NCI-H1048 (cell line): ENCODE measurements around the gene WLS.
A peak's percentile ranks its signal among the peaks of the same experiment; 100 is the strongest.

Source experiments
- DNase-seq: peaks from one replicate; lab custom pipeline; 2025; lab: John Stamatoyannopoulos, UW

Gene WLS

DNA sequence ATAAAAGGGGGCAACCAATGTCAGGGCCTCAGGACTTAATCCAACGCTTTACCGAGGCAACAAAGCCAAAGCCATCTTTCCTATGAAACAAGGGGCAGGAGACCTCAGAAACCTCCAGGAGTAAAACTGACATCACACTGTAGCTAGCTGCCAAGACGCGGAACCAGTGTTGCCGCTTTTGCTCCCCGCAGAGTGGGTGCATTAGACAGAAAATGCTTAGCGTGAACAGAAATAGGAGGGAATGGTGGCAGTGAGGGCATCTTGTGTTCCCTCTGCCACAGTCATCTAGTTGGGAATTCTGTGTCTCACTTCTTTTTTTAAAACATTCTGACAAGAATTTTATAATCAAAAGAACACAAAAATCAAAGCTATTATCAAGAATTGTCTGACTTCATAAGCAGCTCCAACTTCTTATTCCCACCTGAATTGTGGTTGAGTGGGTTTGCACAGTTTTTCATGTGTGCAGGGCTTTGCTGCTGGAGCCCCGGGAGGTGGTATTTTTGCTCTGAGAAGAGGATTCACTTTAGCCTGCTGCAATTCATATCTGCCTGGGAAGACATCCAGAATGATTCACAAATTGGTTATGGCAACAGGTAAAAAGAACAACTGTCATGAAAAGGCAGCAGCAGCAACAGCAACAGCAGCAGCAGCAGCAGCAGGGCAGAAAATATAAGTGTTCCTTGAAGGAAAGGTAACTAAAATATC lies 99.7 kb downstream of the WLS start:
- no peak for DNase-seq

DNA sequence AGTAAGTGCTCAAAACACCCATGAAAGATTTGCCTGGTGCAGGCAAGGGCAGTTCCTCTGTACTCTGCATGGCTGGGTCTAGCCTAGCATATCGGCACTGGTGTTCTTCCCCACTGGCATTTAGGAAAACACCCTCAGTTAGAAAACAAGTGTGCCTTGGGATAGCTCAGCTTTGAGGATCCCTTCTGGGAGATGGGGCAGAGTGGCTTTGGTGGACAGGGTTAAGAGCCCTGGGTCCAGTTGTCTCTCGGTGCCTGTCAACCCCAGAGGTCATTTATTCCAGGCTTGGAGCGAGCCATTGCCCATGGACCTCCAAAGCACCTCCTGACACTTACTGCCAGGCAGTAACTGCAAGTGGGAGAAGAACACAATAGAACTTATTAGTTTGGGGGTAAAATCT lies 101.1 kb downstream of the WLS start:
- no peak for DNase-seq

DNA sequence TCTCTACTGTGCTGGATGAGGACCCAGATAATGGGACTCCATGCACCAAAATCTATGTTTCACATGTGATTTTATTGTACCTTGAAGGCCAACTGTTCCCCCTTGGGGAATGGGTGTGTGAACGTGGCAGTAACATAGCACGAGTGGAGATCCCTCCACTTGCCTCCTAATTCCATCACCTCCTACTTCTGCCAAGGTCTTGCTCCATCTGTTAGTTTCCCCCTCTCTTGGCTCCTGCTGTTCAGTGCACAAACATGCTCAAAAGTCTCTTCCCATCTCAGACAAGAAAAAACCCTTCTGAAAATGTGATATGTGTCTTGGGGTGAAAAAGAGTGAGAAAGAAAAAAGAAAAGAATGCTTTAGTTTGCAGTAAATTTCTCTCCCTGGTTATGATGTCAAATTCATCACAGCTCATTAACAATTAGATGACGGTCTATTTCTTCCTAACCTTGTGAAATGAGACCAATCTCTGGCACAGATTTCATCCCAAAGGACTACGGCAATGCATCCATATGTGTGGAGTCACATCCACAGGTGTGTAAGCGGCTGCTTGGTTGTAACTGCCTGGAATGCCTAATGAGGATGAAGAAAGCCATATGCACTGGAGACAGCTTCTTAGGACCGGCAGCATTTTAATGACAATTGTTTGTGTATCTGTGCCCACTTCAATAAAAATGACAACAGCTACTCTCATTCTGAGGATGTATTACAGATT lies 102.6 kb downstream of the WLS start:
- no peak for DNase-seq

DNA sequence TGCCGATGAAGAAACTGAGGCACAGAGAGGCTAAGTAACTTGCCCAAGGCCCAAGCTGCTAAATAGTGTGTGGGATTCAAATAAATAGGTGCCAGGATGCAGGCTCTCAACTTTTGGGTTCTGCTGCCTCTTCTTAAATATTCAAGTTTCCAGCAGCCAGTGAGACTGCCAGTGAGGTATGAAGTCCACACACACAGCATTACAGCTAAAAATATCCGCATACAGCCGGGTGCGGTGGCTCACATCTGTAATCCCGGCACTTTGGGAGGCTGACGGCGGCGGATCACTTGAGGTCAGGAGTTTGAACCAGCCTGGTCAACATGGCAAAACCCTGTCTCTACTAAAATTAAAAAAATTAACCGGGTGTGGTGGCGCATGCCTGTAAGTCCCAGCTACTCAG lies 103.5 kb downstream of the WLS start:
- DNase-seq: no peak

DNA sequence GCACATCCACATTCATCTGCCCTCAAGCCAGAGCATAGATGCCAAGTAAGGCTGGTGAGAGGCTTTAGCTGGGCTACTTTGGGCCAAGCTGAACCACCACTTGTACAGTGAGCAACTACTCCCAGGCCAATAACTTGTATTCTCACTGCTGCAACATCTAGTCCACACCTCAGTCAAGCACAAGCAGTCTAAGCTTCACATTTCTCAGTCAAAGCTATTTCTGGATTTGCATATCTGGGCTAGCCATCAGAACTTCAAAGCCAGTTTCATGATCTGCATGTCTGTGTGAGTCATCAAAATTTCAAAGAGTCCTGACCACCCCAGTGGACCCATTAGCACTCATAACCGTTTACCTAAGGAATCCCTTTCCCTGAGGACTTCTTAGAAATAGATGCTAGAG lies 104.2 kb downstream of the WLS start:
- no peak for DNase-seq

DNA sequence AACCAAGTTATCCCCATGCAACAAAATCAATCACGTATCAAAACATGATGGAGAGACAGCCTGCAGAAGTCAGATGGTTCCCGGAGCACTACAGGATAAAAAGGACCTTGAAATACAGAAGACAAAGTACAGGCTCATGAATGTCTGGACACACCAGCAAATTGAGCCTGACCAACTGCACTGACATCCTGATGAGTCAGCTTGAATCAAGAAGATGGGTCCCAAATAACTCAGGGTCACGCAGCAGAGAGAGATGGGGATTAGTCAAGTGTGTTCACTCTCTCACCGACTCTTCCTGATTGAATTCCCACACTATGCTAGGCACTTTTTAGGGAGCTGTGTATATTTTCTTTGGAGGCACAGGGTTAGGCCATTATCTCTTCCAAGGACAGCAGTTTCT lies 110.8 kb downstream of the WLS start:
- DNase-seq: no peak

DNA sequence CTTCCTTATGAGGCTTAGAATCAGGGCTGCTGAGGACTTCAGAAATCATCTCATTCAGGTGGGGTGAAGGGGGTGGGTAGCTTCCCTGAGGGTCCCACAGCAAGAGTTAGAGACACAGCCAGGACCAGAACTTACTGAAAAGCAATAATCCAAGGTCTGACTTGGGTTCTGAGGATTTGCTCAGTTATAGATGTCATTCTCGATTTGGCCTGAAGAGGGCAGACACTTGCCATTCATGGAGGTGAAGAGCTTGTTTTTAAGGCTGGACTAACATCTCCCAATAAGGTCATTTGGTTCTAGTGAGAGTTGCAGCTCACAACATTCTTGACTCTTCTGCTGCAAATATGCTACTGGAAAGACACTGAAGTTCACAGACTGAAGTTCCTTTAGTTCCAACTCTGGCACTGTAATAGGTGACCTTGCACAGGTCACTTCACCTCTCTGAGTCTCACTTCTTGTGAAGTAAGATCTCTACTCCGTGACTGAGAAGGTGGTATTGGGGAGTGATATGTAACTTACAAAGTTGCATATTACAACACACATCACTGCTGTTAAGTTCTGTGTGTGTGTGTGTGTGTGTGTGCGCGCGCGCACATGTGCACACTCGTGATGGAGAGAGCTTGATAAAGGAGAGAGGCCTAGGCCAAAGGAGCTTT lies 112.1 kb downstream of the WLS start:
- peak; percentile 24 for DNase-seq

DNA sequence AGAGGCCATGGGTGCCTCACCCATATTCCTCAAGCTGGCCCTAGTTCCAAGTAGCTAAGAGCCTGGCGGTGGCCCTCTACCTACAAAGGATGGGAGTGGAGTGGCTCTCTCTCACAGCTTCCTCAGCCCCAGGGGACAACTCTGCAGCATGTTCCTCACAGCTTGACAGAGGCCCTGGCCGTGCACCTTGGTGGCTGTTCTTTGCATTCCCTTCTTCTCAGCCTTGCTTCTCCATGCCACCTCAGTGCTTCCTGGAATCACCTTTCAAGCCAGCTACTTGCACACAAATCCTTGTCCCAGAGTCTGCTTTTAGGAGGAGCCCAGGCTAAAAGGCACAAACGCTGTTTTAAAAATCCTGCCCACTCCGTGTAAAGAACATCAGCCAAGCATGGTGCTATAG lies 112.9 kb downstream of the WLS start:
- no peak for DNase-seq

DNA sequence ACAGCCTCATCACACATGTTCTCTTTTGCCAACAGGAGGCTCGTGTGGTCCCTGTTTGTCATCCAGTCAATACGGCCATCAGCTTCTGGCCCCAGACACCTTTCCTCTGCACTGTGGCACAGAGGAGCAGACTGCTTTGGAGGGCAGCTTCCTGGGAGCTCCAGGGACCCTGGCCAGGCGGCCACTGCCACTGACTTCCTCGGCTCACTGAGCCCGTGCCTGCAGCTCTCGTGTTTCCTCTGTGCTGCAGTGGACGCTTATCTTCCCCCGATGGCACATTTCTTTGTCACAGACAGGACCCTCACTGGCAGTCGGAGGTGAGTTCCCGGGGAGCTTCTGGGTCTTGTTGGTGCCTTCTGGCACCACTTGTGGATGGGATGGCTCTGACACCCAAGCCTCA lies 114.9 kb downstream of the WLS start:
- no peak for DNase-seq

DNA sequence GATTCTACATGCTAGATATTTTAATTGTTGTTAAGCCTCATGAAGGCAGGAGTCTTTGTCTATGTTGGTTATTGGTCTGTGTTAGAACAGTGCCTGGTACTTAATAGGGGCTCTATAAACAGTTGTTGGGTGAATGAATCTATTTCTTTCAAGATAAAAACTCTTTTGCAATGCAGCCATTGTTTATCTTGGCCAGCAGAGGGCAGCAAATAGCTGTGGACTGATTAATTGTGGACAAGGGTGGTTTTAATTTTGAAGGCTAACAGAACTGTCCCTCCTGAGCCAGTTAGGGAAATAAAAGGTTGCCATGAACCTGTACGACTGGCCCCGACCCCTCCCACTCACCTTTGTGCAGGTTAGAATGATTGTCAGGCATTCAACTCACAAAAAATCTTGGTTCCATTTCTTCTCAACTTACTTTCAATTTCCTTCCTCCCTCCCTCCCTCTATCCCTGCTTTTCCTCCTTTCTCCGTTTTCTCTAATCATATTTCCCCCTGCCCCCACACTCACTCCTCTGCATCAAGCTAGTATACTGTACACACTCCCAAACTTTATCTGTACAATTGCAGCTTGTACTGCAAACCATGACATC lies 115.6 kb downstream of the WLS start:
- peak; percentile 18 for DNase-seq

DNA sequence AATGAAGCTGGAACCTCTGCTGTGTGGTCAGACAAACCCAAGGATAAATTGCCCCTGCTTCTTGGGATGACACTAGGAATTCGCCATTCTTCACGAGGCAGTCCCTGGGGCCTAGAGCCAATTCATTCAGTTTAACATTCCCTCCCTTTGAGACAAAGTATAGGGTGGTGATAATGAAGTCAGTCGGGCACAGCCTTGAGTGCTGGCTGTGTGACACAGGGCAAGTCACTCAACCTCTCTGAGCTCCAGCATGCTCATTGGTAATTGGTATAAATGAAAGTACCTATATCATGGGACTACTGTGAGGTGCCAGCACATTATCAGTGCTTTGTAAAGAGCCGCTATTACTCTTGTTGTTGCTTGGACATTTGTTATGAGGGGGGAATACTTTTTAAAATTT lies 117.0 kb downstream of the WLS start:
- DNase-seq: no peak

DNA sequence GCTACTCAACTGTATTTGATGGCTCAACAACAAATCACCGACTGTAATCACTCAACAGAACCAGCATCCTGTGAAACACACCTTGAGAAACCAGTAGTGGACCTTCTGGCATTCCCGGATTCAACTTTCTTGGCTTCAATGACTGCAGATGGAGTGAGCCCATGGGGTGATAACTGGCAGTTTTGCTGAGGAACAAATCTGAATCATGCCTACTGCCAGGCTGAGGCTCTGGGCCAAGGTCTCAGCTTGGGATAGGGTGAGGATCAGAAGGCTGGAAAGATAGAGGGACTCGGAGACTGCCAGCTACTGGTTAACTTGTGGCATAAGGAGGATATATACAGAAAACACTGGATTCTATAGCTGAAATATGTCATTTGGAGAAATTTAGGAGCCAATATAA lies 118.4 kb downstream of the WLS start:
- no peak for DNase-seq

DNA sequence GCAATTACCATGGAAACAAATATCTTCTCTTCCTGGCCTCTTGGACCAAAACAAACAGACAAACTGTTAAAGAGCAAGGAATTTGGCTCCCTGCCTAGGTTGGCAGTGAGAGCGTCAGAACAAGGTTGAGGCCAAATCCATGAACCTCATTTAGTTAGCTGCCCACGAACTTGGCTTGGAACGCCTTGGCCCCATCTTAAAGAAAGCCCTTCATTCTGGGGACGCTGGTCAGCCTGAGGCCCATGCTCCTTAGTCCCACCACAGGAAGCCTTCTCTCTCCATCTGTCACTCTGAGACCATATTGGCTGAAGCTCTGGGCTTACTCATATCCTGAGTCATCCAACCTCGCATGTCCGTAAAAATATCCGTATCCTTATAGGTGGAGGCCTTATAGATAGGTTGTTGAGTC lies 119.5 kb downstream of the WLS start:
- no peak for DNase-seq

DNA sequence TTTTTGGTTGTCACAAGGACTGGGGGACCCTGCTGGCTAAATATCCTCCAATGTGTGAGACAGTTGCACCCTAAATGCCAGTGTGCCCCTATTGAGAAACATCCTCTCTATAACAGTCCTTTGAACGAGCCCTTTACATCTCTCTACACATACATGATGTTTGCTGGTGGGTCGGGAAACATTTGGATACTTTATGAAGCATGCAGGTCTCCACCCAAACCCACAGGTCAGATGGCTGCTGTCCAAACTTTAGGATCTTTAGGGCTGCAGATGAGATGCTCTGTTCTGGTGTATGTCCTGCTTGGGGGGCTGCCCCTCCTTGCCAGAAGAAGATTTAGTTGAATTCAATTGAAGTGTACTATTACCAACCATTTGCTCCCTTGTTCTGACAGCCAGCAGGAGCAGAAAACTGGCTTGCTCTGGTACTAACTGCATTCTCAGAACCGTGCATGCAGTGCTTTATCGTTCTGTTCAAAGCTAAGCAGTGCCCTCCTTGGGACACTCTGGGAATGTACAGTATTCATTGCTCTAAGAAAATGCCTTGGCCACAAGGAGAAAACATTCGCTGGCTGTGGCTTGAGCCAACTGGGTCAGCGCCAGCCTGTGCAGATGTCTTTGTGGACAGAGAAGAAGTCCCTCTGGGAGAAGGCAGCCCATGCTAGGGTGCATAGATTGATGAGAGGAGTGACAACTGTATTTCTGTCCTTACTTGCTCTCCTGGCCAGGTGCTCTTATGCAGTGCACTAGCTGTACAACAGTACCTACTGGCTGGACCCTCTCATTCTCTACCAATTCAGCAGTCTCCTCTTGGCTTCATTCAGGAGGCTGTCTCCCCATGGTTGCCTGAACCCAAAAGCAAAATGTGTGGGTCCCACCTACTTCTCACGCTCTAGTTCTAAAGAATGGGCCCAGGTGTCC lies 120.5 kb downstream of the WLS start:
- DNase-seq: no peak

DNA sequence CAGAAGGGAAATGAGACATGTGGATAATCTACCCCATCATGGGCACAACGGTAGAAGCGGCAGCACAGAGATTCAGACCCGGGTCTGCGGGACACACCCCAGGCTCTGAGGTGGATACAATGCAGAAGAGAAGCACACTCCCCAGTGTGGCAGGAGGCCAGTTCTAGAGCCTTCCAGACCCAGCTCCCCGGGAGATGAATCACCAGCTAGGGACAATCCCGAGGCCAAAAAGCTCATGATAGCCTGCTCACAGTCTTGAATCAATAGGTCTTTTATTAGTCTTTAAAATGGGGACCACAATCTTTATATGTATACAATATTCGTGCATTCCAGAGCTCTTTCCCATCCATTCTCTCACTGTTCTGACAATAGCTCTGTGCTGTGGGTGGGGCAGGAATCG lies 124.6 kb downstream of the WLS start:
- no peak for DNase-seq

DNA sequence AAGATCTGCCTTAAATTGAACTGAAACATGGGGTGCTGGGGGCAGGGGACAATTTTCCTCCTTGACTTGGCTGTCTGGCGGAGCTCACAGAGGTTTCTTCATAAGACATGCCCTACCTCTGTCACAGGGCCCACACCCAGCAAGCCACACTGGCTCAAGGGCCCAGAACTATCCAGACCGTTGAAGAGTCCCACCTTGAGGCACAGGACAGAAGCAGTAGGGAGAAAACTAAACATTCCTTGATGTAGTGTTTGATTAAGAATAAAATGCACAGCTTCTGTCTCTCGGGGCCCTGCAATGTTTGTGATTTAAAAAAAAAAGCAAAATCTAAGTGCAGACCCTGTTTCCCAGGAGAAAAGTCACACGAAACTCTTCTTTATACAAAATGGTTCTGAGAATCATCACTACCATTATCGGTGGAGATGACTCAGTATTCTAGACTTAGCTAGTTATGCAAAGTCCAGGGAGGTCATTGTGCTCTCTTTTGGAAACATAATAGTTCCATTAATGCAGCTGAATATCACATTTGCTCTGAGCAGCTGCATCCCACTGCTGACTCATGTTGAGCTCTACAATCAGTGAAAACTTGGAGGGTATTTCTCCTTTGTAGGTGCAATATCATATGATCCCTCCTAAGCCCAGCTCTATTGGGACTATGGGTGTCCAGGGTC lies 128.3 kb downstream of the WLS start:
- no peak for DNase-seq

DNA sequence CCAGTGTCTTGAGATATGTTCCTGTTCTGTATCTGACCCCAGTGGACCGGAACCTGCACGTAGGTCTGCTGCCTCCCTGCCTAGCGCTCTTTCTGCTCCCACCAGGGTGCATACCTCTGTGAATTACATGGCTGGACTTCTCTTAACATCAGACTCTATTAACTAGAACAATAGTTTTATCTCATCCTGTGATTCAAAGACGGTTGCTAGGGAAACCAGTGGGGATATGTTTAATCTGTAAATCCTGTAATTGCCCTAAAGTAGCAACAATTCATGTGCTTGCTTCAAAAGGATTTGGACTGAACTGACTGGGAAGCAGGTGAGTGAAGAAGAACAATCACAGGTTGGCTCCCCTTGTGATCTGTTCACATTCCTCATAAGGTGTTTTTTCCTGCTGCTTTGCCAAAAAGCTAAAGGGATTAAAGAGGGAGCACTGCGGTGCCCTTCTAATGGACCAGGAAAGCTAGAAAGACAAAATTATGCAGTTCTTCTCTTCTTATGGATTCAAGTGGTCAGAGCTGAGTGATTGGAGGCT lies 129.2 kb downstream of the WLS start:
- peak; percentile 9 for DNase-seq

DNA sequence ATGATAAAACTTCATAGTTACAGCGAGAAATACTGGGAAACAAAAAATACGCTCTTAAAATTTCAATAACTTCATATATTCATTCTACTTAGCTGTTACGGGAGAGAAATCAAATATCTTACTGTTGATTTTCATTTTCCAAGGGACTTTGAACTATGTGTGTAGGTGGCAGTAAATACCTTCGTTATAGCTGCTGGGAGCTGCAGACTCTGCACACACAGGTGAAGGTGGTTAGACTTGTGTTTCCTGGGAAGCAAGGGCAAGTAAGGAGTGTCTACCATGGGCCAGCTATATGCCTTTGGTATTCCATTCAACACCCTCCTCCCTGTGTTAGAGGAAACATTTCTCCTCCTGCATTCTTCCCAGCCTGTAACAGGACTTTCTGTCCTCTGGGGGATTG lies 130.5 kb downstream of the WLS start:
- no peak for DNase-seq

DNA sequence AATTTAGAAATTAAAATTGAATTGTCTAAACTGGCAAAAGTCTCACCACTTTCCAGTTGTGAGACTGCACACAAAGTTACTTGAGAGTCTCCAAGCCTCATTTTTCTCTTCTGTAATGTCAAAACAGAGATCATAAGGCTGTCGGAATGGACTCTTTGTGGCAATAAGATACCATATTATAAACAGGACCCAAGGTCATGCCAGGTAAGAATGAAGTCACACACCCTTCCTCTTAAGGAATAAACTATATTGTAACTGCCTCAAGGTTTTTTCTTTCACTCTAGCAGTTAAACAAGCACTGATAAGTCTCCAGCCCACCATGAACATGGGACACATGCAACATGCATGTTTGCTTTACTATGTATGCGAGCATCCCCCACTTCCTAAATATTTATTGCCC lies 131.8 kb downstream of the WLS start:
- no peak for DNase-seq

DNA sequence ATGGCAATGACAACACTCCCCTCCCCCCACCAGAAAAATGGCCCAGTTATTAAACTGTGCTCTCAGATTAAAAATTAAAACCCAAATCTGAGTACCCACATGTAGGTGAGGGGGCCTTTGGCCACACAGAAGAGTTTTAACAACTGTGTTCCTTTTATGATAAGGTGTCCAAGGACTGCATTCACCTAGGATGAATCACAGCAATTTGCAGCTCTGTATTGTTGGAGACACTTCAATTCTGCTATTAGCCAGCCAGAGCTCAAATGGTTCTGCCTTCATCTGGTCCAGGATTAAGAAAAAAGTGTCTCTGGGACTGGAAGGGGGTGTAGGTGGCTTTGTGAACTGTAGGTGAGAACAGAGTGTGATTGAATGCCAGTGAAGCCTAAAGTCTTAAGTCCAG lies 138.6 kb downstream of the WLS start:
- no peak for DNase-seq

DNA sequence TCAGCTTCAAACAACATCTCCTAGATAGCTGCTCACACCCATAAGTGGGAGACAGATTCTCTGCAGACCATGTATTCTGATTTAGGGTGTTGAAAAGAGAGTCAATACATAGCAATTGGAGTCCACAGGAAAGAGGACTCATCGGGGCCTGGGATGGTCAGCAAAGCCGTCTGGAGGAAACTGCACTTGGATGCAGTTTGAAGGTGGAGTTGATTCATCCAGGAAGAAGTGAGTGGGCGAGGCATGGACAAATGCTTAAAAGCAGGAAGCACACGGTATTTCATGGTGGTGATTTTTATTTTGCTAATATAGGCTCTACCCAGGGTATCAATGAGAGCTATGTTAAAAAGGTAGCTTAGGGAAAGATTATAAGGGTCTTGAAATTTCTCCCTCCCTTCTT lies 145.1 kb downstream of the WLS start:
- DNase-seq: no peak
